GM18498 (cell line): ENCODE measurements around the gene LILRB2.
"Not testable (repeated sequence)": the region's sequence is repeated elsewhere in the genome, so short reads cannot be mapped to it uniquely, and the experiment has no call there.

ENCODE experiments used
- ATAC-seq: cut with Tn5 transposase; IDR thresholded peaks from one replicate; pipeline ENCODE4 v1.9.1; 2021; ENCODE audit warnings: mild to moderate bottlenecking, moderate library complexity; ENCODE audit not compliant: unreplicated experiment

LILRB2 gene

GRCh38 chr19:54275951-54276350 lies 5.0 kb downstream of the LILRB2 start:
- ATAC-seq, result no peak

GRCh38 chr19:54274516-54274915 lies 6.4 kb downstream of the LILRB2 start:
- ATAC-seq, result not testable (repeated sequence)

DNA sequence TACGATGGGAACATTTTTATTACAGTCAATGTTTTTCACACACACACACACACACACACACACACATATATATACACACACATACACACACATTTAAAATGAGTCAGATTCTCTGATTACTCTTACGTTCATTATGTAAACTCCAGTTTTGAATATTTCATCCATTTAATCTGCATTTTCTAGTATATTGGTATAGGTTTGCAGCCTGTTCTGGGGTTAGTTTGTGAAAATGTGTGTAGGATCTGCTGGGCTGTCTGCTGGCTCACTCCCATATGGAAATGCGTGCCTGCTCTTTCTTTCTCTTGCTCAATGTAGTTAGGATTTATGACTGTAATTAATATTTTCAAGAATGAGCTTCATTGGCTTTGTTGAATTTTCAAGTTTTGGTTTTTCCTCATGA lies 7.1 kb downstream of the LILRB2 start:
- ATAC-seq, result no peak

DNA sequence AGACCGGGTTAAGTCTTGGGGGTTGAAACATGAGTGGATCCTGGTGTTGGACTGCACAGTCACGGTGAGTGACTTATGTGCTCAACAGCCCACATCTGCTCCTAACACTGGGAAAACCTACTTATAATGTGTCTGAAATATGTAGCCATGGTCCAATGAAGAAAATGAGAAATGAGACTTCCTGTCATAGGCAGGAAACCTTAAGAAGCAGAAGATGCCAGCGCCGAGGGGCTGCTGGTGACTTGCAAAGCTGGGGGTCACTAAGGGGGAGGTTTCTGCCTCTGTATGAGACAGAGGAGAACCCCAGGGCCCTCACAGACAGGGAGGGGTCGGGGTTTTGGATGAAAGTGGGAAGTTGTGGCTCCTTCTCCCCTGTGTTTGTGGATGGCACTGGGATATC lies 8.7 kb downstream of the LILRB2 start:
- not testable (repeated sequence) for ATAC-seq

DNA sequence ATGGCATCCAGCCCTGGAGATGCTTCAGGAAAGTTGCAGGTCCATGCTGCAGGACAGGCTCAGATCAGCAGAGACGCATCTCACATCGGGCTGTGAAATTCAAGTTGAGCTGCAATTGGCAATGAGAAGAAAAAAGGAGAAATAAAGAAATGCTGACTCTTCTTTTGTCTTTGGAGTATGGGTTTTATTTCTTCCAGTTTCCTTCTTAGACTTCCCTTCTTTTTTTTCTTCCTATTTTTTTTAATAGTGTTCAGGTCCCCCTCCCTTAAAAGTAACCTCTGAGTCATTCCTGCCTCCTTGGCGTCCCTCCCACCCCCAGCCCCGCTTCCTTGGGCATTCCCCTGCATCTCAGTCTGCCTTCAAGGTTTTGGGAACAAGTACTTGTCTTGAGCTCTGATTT lies 9.3 kb downstream of the LILRB2 start:
- not testable (repeated sequence) for ATAC-seq

- ATAC-seq, result no peak
Observed at GRCh38 chr19:54271106-54271505, 9.8 kb downstream of the LILRB2 start.

DNA sequence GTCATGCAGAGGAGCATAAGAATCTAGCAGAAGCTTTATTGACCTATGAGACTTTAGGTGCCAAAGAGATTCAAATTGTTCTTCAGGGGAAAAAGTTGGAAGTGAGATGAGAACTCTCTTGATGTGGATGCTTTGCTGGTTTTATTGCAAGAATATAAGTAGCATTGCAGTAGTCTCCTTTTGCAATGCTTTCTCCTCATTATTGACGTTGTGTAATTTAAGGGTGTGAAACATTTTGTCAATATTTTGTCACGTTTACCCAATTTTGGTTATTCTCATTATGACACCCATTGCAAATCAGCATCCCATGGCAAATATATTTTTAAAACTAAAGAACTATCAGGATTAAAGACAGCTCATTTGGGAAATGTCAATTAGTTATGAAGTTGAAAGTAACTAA lies 12.0 kb downstream of the LILRB2 start:
- no peak for ATAC-seq

GRCh38 chr19:54266133-54266532 lies 14.8 kb downstream of the LILRB2 start:
- no peak for ATAC-seq

GRCh38 chr19:54262470-54262869 lies 18.4 kb downstream of the LILRB2 start:
- ATAC-seq, result no peak

DNA sequence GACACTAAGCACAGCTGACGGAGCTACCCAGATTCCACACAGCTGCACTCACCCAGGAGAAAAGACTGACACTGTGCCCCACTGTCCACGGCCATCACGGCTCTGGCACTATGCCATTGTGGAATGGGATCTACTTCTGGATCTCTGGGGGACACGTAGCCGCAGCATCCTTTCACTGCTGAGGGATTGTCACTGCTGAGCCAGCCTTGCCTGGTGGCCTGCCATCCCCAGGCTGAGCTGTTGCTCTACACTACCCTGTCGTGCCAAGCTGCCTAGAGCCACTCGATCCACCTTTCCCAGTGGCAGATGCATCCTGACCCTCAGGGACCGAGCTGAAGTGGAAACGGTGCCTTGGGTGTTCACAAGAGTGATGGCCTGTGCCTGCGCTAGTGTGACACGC lies 18.8 kb downstream of the LILRB2 start:
- ATAC-seq, result no peak

DNA sequence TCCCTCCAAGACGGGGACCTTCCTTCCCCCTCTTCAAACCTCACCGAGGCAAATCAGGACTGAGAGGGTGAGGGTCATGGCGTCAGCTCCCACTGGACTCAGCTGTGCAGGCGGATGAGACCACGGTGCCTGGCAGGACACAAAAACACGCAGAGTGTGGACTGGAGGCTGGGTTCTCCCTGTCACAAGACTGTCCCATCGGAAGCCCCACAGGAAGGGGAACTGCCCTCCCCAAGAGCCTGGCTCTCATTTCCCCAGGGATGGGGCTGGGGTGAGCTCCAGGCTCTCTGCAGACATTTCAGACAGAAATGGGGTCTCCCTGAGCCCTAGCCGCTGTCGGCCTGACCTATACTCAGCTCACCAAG lies 23.8 kb downstream of the LILRB2 start, which contains the start of gene LILRB5:
LILRB5 (minus strand) TSS at position 158 of the 365 bp plus-strand sequence; CDS start at position 78, 80 bp downstream.
- ATAC-seq, result no peak

GRCh38 chr19:54256250-54257115 lies 24.4 kb downstream of the LILRB2 start:
- ATAC-seq, result no peak

DNA sequence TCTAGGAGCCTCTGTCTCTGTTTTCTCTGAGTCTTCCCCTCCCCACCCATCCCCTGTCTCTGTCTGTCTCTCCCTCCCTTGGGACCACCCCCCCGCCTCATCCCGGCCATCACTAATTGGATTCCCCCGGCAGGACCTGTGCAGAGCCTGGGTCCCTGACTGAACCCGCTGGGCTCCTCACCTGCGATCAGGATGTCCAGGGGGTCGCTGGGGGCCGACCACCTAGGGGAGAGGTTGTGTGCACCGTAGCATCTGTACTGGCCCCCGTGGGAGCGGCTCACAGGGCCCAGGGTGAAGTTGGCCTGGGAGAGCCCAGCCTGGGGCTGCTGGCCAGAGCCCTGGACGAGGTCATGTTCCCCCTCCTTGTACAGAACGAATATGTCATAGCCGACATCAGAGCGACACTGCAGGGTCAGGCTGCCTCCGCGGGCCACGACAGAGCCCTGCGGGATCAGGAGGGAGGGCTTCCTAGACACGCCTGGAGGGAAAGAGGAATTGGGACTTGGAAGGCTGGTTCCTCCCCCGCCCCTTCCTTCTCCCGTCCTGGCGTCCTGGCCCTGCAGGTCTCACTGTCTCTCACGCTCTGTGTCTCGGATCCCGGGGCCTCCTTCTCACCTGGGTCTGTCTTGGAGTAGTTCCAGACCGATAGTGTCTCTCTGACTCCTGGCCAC lies 25.7 kb downstream of the LILRB2 start:
- no peak for ATAC-seq

- ATAC-seq, result no peak
Observed at GRCh38 chr19:54254195-54254906, 26.6 kb downstream of the LILRB2 start.

- no peak for ATAC-seq
Observed at GRCh38 chr19:54253331-54254194, 27.3 kb downstream of the LILRB2 start.

DNA sequence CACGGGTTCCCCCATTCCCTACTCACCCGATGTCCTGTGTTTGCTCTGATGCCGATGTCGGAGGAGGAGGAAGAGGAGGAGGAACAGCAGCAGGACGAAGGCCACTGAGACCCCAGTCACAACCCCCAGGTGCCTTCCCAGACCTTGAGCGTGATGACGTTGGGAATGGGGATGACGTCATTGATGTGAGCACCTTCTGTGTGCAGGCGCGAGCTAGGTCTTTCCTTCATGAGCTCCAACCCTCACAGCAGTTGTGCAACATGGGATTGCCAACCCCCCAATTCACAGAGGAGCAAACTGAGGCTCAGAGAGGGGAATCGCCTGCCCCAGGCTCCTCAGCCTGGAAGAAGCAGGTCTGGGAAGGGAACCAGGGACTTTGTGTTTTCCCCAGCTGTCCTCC lies 28.1 kb downstream of the LILRB2 start:
- ATAC-seq, result no peak

- no peak for ATAC-seq
Observed at GRCh38 chr19:54252243-54252642, 28.7 kb downstream of the LILRB2 start.

DNA sequence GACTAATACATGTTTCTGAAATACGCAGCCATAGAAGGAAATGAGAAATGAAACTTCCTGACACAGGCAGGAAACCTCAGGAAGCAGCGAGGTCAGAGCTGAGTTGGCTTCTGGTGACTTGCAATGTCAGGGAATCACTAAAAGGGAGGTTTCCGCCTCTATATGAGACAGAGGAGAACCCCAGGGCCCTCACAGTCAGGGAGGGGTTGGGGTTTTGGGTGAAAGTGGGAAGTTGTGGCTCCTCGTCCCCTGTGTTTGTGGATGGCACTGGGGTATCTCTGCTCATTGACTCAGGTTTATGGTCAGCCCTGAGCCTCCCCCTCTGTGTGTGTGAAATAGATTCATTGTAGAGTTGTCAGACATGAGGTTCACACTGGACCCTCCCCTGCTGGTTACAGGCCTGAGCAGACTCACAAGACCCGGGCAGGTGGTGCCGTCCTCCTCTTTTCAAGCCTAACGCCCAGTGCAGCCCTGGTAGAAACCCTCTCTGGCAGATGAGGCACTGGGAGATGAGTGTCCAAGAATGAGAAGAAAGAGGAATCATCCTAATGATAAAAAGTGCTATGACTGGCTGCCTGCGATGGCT lies 32.8 kb downstream of the LILRB2 start:
- no peak for ATAC-seq

GRCh38 chr19:54247106-54247930 lies 33.6 kb downstream of the LILRB2 start:
- no peak for ATAC-seq
